ENCODE measurements around the gene CACTIN.
"Not testable (repeated sequence)": the region's sequence is repeated elsewhere in the genome, so short reads cannot be mapped to it uniquely, and the experiment has no call there.

CACTIN gene

GRCh38 chr19:3626473-3627350, at the start of gene CACTIN:
CACTIN (minus strand) TSS chr19:3626790; CDS start chr19:3626762, 28 bp downstream.
- peak; percentile 99 to 100 for DNase-seq

GRCh38 chr19:3674784-3675543, 48.4 kb upstream of the CACTIN start:
- no peak for DNase-seq

GRCh38 chr19:3673506-3674439, 47.2 kb upstream of the CACTIN start:
- DNase-seq = no peak

- no peak for DNase-seq
Observed at GRCh38 chr19:3672993-3673392, 46.4 kb upstream of the CACTIN start.

- no peak for DNase-seq
Observed at GRCh38 chr19:3672575-3672948, 46.0 kb upstream of the CACTIN start.

- peak; percentile 71 to 74 for DNase-seq
Observed at GRCh38 chr19:3671680-3672574, 45.3 kb upstream of the CACTIN start.

- DNase-seq = peak; percentile 74 to 81
Observed at GRCh38 chr19:3670796-3671679, 44.4 kb upstream of the CACTIN start.

- DNase-seq = peak in 1 of 2 experiments; percentile 30
Observed at GRCh38 chr19:3669947-3670795, 43.6 kb upstream of the CACTIN start.

GRCh38 chr19:3669082-3669946, 42.7 kb upstream of the CACTIN start:
- DNase-seq = no peak

- no peak for DNase-seq
Observed at GRCh38 chr19:3668331-3669081, 41.9 kb upstream of the CACTIN start.

GRCh38 chr19:3667766-3668165, 41.2 kb upstream of the CACTIN start:
- DNase-seq = no peak

- DNase-seq = no peak
Observed at GRCh38 chr19:3667037-3667638, 40.5 kb upstream of the CACTIN start.

GRCh38 chr19:3666545-3666856, 39.9 kb upstream of the CACTIN start:
- not testable (repeated sequence) for DNase-seq

- DNase-seq = peak; percentile 85 to 87
Observed at GRCh38 chr19:3665681-3666544, 39.3 kb upstream of the CACTIN start.

- DNase-seq = no peak
Observed at GRCh38 chr19:3664879-3665642, 38.5 kb upstream of the CACTIN start.

GRCh38 chr19:3663838-3664237, 37.2 kb upstream of the CACTIN start:
- no peak for DNase-seq
